DMS53 (cell line): ENCODE measurements around the gene SLC4A7.
A peak's percentile ranks its signal among the peaks of the same experiment; 100 is the strongest.
"Not testable (repeated sequence)": the region's sequence is repeated elsewhere in the genome, so short reads cannot be mapped to it uniquely, and the experiment has no call there.

Source experiments
- DNase-seq: peaks from one replicate; lab custom pipeline; 2025; lab: John Stamatoyannopoulos, UW

SLC4A7 gene

GRCh38 chr3:27360113-27361078, 123.8 kb downstream of the SLC4A7 start:
- DNase-seq: peak; percentile 88

DNA sequence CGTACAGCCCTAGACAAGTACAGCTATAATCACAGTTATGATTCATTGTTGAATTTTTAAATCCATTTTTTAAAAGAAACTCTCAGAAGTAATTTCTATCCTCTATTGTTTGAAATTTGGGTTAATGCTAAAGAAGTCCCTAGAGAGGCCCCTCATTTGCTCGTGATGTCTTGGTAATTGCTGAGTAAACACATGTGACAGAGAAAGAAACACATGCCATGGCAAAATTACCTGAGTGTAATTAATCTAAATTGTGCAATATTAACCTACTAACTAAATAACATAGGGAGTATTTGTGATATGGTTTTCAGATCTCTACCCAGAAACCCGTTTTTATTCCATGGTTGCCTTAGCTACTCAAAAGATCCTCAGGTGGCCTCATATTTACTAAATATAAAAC, 125.8 kb downstream of the SLC4A7 start:
- DNase-seq: no peak

GRCh38 chr3:27357665-27358258, 126.4 kb downstream of the SLC4A7 start:
- peak; percentile 58 for DNase-seq

DNA sequence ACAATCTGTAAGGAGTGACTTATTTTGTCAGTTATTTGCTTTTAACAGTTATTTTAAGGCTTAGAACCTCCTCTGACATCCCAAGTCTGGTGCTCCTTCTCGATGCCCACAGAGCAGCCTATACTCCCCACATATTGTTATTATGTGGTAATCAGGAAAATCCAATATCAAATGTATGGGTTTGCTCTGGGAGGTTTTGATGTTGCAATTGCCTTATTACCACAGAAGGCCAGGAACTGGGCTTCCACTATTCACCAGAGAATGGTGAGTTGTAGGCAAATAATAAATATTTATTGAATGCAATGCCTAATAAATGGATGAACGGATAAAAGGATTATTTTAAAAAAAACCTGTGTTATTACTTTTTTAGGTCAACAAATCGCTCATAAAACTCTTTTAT, 127.2 kb downstream of the SLC4A7 start:
- DNase-seq: no peak

DNA sequence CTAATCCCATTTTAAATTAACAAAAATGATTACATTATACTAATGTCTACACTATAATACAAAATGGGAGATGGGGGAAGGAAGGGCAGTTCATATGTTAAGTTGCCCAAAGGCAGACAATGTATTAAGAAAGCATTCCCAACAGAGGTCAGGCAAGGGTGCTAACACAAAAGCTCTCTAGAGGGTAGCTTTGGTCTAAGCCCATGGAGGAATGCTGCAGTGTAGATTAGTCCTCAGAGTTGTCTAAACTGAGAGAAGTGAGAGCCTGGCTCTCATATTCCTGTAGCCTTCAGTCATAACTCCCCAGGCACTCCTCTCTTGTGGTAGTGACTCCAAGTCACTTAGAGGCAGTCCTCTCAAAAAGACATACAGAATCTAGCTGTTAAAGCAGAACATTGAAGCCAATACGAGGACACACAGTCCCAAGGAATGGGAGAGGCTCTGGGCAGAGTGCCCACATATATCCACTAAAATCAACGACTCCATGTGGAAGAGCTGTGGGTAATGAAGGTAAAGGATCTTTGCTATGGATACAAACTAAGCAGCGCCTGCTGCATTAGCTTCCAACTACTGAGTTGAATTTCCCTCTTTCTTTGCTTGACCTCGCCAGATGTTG, 129.5 kb downstream of the SLC4A7 start:
- DNase-seq: no peak

DNA sequence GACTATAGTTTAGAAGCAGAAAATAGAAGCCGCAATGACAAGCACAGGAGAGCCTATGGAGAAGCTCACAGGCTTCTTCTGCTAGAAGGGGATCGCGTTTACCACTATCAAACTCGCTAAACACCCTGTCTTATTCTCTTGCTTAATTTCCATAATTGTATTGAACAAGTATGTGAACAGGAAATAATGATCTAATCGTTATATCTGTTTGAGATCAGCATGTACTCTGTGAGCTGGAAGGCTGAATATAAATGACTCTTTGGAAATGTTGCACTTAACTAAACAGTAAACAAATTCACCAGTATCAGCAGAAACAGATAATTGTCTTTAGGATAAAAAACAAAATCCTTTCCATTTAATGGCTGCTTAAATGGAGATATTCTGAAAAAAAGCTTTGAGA, 130.0 kb downstream of the SLC4A7 start:
- DNase-seq: no peak

- no peak for DNase-seq
Observed at GRCh38 chr3:27353221-27353620, 131.0 kb downstream of the SLC4A7 start.

- DNase-seq: no peak
Observed at GRCh38 chr3:27352047-27352446, 132.1 kb downstream of the SLC4A7 start.

- DNase-seq: no peak
Observed at GRCh38 chr3:27349832-27350231, 134.4 kb downstream of the SLC4A7 start.

DNA sequence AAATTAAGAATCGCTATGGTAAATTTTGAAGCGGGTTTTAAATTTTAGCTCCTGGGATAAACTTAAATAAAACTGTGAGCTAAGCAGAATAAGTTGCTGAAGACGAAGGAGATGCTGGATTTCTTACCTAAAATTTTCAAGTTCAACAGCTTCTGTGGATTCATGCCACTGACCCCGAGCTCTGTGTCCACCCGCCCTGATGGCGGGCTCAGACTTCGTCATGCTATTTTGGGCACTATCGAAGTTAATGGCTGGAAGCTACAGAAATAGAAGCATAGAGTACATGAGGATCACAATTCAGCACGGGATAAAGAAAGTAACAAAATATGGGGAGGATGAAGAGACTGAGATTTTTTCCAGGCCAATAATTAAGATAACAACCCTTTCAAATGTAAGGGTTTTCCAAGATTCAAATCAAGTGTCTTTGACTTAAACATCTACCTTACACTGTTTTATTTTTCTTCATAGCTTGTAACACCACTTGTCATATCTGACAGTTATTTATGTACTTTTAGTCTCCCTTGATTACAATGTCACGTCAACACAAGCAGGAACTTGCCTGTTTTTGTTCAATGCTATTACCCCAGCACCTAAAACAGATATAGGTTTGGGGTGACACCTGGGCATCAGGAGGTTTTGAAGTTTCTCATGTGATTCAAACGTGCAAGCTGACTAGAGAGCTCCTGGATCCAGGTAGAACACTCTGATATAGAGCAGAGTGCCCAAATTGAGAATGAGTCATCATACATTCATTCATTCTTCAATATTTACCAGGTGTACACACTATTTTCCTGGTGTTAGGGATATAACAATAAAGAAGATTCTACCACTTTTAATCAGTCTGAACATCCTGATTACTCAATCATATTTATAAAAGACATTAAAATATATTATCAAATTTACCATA, 138.0 kb downstream of the SLC4A7 start:
- DNase-seq: peak; percentile 55

DNA sequence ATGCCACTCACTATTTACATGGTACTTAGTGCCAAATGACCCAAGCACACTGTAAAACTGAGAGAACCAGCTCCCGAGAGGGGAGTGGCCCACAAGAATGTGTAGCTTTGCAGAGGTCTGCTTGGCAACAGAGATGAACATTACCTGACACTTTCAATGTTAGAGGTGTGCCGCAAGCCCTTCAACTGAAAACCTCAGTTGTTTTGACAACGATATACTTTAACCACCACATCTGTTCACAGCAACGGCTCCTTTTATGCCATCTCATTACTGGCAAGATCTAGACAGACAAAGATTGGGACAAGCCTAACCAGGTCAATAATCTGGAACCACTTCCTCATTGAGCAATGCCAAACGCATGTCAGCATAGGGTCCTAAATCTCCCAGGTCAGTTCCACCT, 138.7 kb downstream of the SLC4A7 start:
- DNase-seq: peak; percentile 21

DNA sequence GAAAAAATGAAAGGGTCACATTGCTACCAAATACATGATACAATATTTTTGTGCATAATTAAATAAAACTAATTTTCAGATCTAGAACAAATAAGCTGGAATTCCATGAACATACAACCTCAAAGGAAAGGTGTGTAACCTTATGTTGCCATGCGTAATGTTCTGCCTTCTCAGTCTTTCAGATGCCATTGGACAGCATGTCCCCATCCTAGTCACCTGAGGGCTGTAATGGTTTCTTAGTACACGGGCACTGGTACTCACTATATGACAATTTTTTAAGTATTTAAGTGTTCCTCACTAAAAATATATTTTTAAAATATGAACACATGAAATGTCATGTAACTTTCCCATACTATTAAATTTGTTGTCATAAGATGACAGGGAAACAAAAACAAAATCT, 139.1 kb downstream of the SLC4A7 start:
- DNase-seq: no peak

DNA sequence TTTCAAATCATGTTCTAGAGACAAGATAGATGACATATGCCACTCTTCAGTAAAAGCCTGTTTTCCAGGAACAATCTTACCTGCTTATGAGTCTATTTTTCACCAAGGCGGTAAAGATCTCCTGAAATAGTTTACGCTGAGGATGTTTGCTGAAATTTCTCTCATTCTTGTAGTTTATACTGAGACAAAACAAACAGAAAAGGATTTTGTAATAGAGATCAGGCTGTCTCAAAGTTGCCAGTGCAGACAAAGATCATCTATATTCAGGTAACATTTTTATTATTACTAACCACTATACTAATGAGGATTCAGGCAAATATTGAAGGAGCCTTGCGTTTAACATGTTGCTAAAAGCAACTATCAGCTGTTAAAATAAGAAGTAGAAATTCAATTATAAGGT, 140.0 kb downstream of the SLC4A7 start:
- DNase-seq: no peak

- no peak for DNase-seq
Observed at GRCh38 chr3:27342267-27342666, 141.9 kb downstream of the SLC4A7 start.

DNA sequence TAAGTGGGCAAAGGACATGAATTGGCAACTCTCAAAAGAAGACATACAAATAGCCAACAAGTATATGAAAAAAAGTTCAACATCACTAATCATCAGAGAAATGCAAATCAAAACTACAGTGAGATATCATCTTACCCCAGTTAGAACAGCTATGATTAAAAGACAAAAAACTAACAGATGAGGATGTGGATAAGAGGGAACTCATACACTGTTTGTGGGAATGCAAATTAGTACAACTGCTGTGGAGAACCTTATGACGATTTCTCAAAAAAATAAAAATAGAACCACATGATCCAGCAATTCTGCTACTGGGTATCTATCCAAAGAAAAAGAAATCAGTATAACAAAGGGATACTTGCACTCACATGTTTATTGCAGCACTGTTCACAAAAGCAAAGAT, 143.7 kb downstream of the SLC4A7 start:
- DNase-seq: no peak

- DNase-seq: no peak
Observed at GRCh38 chr3:27335571-27335970, 148.6 kb downstream of the SLC4A7 start.

GRCh38 chr3:27333843-27334242, 150.3 kb downstream of the SLC4A7 start:
- no peak for DNase-seq

DNA sequence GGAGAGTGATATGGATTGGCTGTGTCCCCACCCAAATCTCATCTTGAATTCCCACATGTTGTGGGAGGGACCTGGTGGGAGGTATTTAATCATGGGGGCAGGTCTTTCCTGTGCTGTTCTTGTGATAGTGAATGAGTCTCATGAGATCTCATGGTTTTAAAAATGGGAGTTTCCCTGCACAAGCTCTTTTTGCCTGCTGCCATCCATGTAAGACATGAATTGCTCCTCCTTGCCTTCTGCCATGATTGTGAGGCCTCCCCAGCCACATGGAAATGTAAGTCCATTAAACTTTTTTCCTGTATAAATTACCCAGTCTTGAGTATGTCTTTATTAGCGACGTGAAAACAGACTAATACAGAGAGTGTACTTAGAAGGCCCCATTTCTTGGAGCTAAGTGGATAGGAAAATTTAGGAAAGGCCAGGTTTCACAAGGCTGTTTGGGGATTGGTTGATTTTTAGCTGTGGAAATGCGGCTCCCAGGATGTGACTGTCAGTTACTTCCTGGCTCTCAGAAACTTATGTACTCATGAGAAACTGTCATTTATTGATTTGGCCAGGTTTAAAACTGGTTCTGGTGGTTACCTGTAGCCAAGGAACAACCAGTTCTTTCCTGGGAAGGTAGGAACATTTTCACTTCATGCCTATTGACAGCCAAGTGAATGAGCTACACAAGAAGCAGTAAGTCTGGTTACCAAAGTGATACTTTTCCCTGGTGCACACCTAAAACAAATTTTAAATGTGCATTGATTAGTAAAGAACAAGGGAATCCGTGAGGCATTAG, 155.0 kb downstream of the SLC4A7 start:
- DNase-seq: not testable (repeated sequence)

DNA sequence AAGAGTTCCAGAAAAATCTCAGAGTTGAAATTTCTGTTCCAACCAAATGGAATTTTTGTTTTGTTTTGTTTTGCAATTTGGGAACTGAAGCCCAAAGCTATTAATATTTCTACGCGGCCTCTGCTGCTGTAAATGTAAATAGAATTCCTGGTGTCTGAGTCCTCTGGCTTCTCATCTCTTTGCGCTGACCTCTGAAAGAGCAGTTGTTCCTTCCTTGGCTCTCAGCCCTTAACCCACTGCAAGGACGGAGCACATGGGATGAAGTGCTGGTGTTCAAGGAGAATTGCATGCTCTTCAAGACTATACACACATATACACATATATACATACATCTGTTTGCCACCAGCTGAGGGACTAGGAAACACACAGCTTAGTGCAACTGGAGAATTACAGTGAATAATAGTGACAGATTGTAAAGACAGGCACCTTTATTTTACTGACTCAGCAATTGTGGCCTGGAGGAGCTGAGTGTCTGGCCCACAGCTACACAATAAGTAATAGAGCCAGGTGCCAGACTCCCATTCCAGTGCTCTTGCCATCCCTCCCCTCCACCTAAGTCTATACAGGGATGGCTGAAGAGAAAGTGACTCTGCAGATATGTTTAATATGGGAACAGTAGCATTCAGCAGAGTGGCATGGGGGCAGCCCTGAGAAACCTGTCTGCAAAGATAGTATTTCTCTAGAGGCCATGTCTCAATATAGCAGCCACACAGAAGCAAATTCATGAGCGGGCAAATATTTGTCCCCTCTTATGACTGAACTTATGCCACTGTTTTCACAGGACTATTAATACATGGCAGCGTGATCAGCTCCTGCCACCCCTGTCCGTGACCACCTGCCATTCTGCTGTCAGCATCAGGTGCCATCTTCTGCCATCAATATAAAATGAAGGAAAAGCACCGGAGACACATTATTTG, 157.3 kb downstream of the SLC4A7 start:
- DNase-seq: no peak

DNA sequence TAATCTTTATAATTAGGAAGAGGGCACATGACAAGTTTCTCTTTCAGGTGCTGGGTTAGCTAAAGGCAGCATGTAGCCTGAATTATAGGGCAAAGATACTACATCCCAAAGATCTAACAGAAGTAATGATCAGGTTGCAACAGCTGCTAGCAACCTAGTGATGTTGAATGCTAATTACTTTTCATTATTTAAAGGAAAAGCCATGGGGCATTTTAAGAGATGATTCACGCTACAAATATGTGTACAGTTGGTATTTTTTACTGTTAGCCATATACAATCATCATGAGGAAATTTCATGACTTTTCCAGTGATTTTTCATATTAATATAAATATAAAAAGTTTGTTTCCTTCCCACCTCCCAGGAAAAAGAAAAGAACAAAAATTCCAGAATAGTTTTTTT, 158.0 kb downstream of the SLC4A7 start:
- DNase-seq: no peak
